ENCODE measurements around the gene WAPL. TPM values are rescaled to one million over a fixed set of nuclear protein-coding genes. Genes with fewer than 3 reads are reported as not detected.

WAPL gene
- total and polyA plus RNA-seq, 12 donors, result 11.1 to 44.5 (median 31.2) TPM

- intact Hi-C loops (cut with DNase I), result no loop called here
- H3K4me3 ChIP-seq, result no peak overlapping the region
- H3K27me3 ChIP-seq, result no peaks in the 10 kb centered on the region
- WGBS, 4 donors, result 91 to 98% (median 95%) methylated on average over 2 of the region's 2 CpGs
- no peaks in the 10 kb centered on the region for H3K9me3 ChIP-seq (replicated peaks in 1 of 3)
- peaks cover 0 to 17% of the 10 kb centered on the region in 2 donors for H3K4me1 ChIP-seq (replicated peaks in 1 of 2)
- peaks cover 0 to 46% of the 10 kb centered on the region in 2 donors for H3K36me3 ChIP-seq (replicated peaks in 1 of 2)
- no peak for DNase-seq
- no peak overlapping the region for H3K27ac ChIP-seq
- TF ChIP-seq, protein P1, sequence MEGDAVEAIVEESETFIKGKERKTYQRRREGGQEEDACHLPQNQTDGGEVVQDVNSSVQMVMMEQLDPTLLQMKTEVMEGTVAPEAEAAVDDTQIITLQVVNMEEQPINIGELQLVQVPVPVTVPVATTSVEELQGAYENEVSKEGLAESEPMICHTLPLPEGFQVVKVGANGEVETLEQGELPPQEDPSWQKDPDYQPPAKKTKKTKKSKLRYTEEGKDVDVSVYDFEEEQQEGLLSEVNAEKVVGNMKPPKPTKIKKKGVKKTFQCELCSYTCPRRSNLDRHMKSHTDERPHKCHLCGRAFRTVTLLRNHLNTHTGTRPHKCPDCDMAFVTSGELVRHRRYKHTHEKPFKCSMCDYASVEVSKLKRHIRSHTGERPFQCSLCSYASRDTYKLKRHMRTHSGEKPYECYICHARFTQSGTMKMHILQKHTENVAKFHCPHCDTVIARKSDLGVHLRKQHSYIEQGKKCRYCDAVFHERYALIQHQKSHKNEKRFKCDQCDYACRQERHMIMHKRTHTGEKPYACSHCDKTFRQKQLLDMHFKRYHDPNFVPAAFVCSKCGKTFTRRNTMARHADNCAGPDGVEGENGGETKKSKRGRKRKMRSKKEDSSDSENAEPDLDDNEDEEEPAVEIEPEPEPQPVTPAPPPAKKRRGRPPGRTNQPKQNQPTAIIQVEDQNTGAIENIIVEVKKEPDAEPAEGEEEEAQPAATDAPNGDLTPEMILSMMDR (IDR thresholded peaks at IDR 0.05), result no peak
- TF ChIP-seq POLR2A (IDR thresholded peaks at IDR 0.05), result no peak
Measured at GRCh38 chr10:86436963-86437362, 84.6 kb downstream of the WAPL start.

- no peak for TF ChIP-seq POLR2A (IDR thresholded peaks at IDR 0.05)
- TF ChIP-seq, protein P1 (IDR thresholded peaks at IDR 0.05), result no peak
- no peaks in the 10 kb centered on the region for H3K9me3 ChIP-seq (replicated peaks in 1 of 3)
- WGBS, 4 donors, result 90 to 95% (median 92%) methylated on average over 1 of the region's 1 CpG
- no peaks in the 10 kb centered on the region for H3K27me3 ChIP-seq
- H3K4me1 ChIP-seq (replicated peaks in 1 of 2), result peaks cover 0 to 8% of the 10 kb centered on the region in 2 donors
- no peak for DNase-seq
- peaks cover 0 to 30% of the 10 kb centered on the region in 2 donors for H3K36me3 ChIP-seq (replicated peaks in 1 of 2)
- no peak overlapping the region for H3K4me3 ChIP-seq
- no peak overlapping the region for H3K27ac ChIP-seq
- intact Hi-C loops (cut with DNase I), result no loop called here
Measured at GRCh38 chr10:86434656-86435055, 86.9 kb downstream of the WAPL start.

DNA sequence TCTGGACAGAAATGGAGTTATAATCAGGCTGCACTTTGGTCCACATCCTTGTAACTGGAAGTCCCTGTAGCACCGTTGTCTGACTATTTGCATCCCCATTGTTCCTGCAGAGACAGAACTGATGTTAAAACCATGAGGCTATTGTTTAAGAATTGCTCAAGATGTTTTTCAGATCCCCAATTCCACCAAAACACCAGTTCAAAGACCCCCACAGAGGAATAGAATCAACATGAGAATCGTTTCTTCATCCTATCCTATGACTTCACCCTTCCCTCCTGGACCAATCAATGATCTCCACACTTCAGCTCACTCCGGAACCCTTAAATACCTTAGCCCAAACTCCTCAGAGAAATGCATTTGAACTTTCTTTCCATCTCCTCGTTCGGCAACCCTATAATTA lies 97.9 kb downstream of the WAPL start:
- no peaks in the 10 kb centered on the region for H3K36me3 ChIP-seq (replicated peaks in 1 of 2)
- H3K9me3 ChIP-seq (replicated peaks in 1 of 3), result no peaks in the 10 kb centered on the region
- H3K4me3 ChIP-seq, result no peak overlapping the region
- TF ChIP-seq, protein P1 (IDR thresholded peaks at IDR 0.05), result no peak
- TF ChIP-seq POLR2A (IDR thresholded peaks at IDR 0.05), result no peak
- H3K27me3 ChIP-seq, result no peaks in the 10 kb centered on the region
- 45 to 59% (median 50%) methylated on average over 5 of the region's 5 CpGs for WGBS, 4 donors
- no peak overlapping the region for H3K27ac ChIP-seq
- intact Hi-C loops (cut with DNase I), result no loop called here
- no peaks in the 10 kb centered on the region for H3K4me1 ChIP-seq (replicated peaks in 1 of 2)
- DNase-seq, result no peak

- WGBS, 4 donors, result 53 to 81% (median 66%) methylated on average over 2 of the region's 2 CpGs
- intact Hi-C loops (cut with DNase I), result no loop called here
- no peak overlapping the region for H3K27ac ChIP-seq
Measured at GRCh38 chr10:86419101-86419500, 102.5 kb downstream of the WAPL start.

More at GRCh38 chr10:86419101-86419500, 102.5 kb downstream of the WAPL start:
- Histone ChIP-seq H3K4me3 (no peak overlapping the region), H3K27me3 (no peaks in the 10 kb centered on the region), H3K9me3 (replicated peaks in 1 of 3) (no peaks in the 10 kb centered on the region), H3K4me1 (replicated peaks in 1 of 2) (no peaks in the 10 kb centered on the region), H3K36me3 (replicated peaks in 1 of 2) (no peaks in the 10 kb centered on the region)
- no peak for DNase-seq
- no peak for TF ChIP-seq POLR2A (IDR thresholded peaks at IDR 0.05)
- TF ChIP-seq, protein P1 (IDR thresholded peaks at IDR 0.05), result no peak

All from adrenal gland (tissue), 12 donors.